ENCODE data around the gene PDXK.

DNA sequence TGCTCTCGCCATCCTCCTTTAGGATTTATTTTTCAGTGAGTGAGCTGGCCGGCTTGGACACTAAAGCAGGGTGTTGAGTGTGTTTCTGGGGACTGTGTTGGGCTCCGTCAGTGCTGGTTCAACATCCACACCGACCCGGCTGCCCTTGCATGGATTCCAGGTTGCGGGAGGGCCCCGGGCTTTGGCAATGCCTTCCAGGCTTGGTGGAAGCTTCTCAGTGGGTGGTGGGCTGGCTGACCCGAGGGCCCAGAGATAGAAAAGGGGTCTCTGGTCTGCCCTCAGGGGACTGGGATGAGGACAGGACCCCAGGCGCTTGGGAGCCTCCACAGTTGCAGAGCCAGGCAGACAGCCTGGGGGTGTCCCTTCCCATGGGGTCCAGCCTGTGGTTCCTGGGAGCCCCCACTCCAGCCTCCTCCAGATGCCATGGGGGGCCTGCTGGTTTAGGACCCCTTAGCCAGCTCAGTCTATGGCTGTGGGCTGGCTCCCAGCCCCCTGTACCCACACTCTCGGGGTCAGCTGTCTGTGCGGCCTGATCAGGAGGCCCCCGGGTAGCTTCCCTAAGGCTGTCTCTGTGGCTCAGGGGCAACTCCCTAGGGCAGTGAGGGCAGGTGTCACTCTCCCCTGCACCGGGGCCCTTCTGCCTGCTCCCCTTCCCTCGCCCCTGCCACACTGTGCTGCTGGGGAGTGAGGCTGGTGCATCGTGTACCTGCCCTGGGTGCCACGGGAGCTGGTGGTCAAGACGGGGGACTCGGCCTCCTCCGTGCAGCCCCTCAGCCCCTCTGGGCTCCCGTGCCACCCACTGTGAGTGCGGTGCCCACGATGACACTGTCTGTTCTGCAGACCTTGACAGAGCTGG, 16.5 kb downstream of the PDXK start:
- TF ChIP-seq, protein P1, sequence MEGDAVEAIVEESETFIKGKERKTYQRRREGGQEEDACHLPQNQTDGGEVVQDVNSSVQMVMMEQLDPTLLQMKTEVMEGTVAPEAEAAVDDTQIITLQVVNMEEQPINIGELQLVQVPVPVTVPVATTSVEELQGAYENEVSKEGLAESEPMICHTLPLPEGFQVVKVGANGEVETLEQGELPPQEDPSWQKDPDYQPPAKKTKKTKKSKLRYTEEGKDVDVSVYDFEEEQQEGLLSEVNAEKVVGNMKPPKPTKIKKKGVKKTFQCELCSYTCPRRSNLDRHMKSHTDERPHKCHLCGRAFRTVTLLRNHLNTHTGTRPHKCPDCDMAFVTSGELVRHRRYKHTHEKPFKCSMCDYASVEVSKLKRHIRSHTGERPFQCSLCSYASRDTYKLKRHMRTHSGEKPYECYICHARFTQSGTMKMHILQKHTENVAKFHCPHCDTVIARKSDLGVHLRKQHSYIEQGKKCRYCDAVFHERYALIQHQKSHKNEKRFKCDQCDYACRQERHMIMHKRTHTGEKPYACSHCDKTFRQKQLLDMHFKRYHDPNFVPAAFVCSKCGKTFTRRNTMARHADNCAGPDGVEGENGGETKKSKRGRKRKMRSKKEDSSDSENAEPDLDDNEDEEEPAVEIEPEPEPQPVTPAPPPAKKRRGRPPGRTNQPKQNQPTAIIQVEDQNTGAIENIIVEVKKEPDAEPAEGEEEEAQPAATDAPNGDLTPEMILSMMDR (conservative IDR thresholded peaks at IDR 0.05; ENCODE audit: low read depth, low read length), result no peak
- no peak for TF ChIP-seq EZH2 (IDR thresholded peaks at IDR 0.05; ENCODE audit: borderline replicate concordance, low read depth, low read length, poor library complexity, severe bottlenecking)

Measured in A673 (cell line).